HEK293 (cell line): ENCODE data around the gene METRNL.

Source experiments
- CTCF ChIA-PET: fragments of 350-600 bp; formaldehyde crosslinking; extraction: SDS; loops from one replicate; lab custom pipeline; 2021; ENCODE audit warnings: antibody characterized with exemption; lab: Yijun Ruan, JAX
- POLR2A ChIA-PET: fragments of 300-600 bp; formaldehyde crosslinking; extraction: SDS; loops from one replicate; lab custom pipeline; 2020; ENCODE audit warnings: antibody characterized with exemption, inconsistent platforms; lab: Yijun Ruan, JAX
- H3K27ac ChIP-seq: fragments of 200-500 bp; sonication (Bioruptor generic); 2 replicates; pipeline ENCODE4 v1.5.1; 2014; ENCODE audit warnings: low read depth, low read length, control low read depth, inconsistent platforms; ENCODE audit errors: extremely low read depth
- H3K36me3 ChIP-seq, 2 experiments: fragments of 200-500 bp in 1 of 2; sonication (Bioruptor generic) in 1 of 2; 1 replicate in 1 of 2; 2 replicates in 1 of 2; pipeline ENCODE4 v1.5.1; 2014 to 2017; ENCODE audit warnings: inconsistent platforms in 2 of 2, low read length in 2 of 2; ENCODE audit not compliant: control insufficient read depth in 2 of 2, insufficient read depth in 1 of 2
- H3K4me1 ChIP-seq: fragments of 200-500 bp; sonication (Bioruptor generic); 2 replicates; pipeline ENCODE4 v1.5.1; 2014; ENCODE audit warnings: mild to moderate bottlenecking, low read length, inconsistent platforms; ENCODE audit not compliant: control insufficient read depth, insufficient read depth
- H3K4me3 ChIP-seq: 2 replicates; pipeline ENCODE4 v1.5.1; 2011; ENCODE audit warnings: low read depth, mild to moderate bottlenecking, control low read depth, low read length, moderate library complexity
- H3K9me3 ChIP-seq: fragments of 200-500 bp; sonication (Bioruptor generic); 2 replicates; pipeline ENCODE4 v1.5.1; 2014; ENCODE audit warnings: low read depth, low read length, inconsistent platforms; ENCODE audit not compliant: control insufficient read depth, insufficient read depth
- ATF2 ChIP-seq: fragments of 450-650 bp; formaldehyde crosslinking; IDR thresholded peaks from 2 replicates; pipeline ENCODE4 v1.5.1; 2016; ENCODE audit warnings: missing biosample characterization, missing genetic modification characterization, low read depth
- EGR2 ChIP-seq: fragments of 450-650 bp; formaldehyde crosslinking; IDR thresholded peaks from 2 replicates; pipeline ENCODE4 v1.5.1; 2016; ENCODE audit warnings: low read depth, missing biosample characterization, missing genetic modification characterization
- HOXD13 ChIP-seq: sonication (generic); formaldehyde crosslinking; IDR thresholded peaks from 2 replicates; pipeline ENCODE4 v1.8.0; 2022; ENCODE audit warnings: missing genetic modification reagents, borderline replicate concordance
- KLF16 ChIP-seq: fragments of 450-650 bp; formaldehyde crosslinking; IDR thresholded peaks from 2 replicates; pipeline ENCODE4 v1.5.1; 2017; ENCODE audit warnings: missing biosample characterization, missing genetic modification characterization
- KLF17 ChIP-seq: fragments of 450-650 bp; formaldehyde crosslinking; IDR thresholded peaks from 2 replicates; pipeline ENCODE4 v1.5.1; 2016; ENCODE audit warnings: missing biosample characterization, missing genetic modification characterization
- KLF8 ChIP-seq: fragments of 450-650 bp; formaldehyde crosslinking; IDR thresholded peaks from 2 replicates; pipeline ENCODE4 v1.5.1; 2016; ENCODE audit warnings: missing biosample characterization, missing genetic modification characterization
- SCRT2 ChIP-seq: fragments of 450-650 bp; formaldehyde crosslinking; IDR thresholded peaks from 2 replicates; pipeline ENCODE4 v1.5.1; 2016; ENCODE audit warnings: missing biosample characterization, missing genetic modification characterization
- SETDB1 ChIP-seq: IDR thresholded peaks from one replicate; pipeline ENCODE4 v1.6.1; 2017; ENCODE audit warnings: mild to moderate bottlenecking, low read length, moderate library complexity, mixed read lengths; ENCODE audit not compliant: insufficient read length
- SP2 ChIP-seq: fragments of 450-650 bp; formaldehyde crosslinking; IDR thresholded peaks from 2 replicates; pipeline ENCODE4 v1.5.1; 2016; ENCODE audit warnings: missing biosample characterization, missing genetic modification characterization
- ZNF202 ChIP-seq: fragments of 450-650 bp; formaldehyde crosslinking; IDR thresholded peaks from 2 replicates; pipeline ENCODE4 v1.5.1; 2016; ENCODE audit warnings: missing biosample characterization, missing genetic modification characterization, borderline replicate concordance
- ZNF223 ChIP-seq: fragments of 450-650 bp; formaldehyde crosslinking; IDR thresholded peaks from 2 replicates; pipeline ENCODE4 v1.5.1; 2016; ENCODE audit warnings: missing biosample characterization, missing genetic modification characterization
- ZNF24 ChIP-seq: fragments of 450-650 bp; formaldehyde crosslinking; IDR thresholded peaks from 2 replicates; pipeline ENCODE4 v1.5.1; 2016; ENCODE audit warnings: missing biosample characterization, missing genetic modification characterization
- ZNF433 ChIP-seq: fragments of 450-650 bp; formaldehyde crosslinking; IDR thresholded peaks from 2 replicates; pipeline ENCODE4 v1.5.1; 2016; ENCODE audit warnings: missing biosample characterization, missing genetic modification characterization, low read depth
- ZNF654 ChIP-seq: fragments of 450-650 bp; formaldehyde crosslinking; IDR thresholded peaks from 2 replicates; pipeline ENCODE4 v1.5.1; 2016; ENCODE audit warnings: low read depth, missing biosample characterization, missing genetic modification characterization
- TF ChIP-seq, protein P1 (sequence below): fragments of 450-650 bp; formaldehyde crosslinking; IDR thresholded peaks from 2 replicates; pipeline ENCODE4 v1.5.1; 2016; ENCODE audit warnings: missing biosample characterization, missing genetic modification characterization
- TF ChIP-seq, protein P2 (sequence below): fragments of 450-650 bp; formaldehyde crosslinking; IDR thresholded peaks from 2 replicates; pipeline ENCODE4 v1.5.1; 2016; ENCODE audit warnings: missing biosample characterization, missing genetic modification characterization

The METRNL gene

DNA sequence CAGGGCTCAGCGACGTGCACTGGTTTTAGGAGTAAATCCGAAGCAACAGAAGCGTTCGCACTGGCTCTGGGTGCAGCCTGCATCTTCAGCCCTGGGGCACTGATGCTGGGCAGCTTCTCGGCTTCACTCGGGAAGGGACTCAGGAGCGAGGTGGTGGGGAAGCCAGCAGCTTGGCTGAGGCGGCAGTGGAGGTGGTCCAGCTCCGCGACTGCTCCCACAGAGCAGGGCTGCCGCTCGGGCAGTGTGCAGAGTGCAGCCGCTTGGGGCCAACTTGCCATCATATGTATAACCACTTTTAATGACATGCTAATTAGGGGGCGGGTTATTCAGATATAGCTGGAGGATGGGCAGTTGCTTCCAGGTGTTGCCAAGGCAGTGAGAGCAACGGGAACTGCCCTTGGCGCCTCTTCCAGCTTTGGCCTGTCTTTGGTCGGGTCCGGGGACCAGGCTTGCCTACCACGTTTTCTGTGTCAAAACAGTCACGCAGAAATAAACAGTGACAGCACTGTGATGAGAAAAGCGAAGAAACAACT, 26.7 kb downstream of the METRNL start:
- H3K9me3 ChIP-seq: no peaks in the 10 kb centered on the region
- POLR2A ChIA-PET: no interaction called here
- peaks cover 16% of the 10 kb centered on the region for H3K4me1 ChIP-seq
- no peak overlapping the region for H3K27ac ChIP-seq
- H3K36me3 ChIP-seq: no peaks in the 10 kb centered on the region
- CTCF ChIA-PET: interaction anchor here (0.5 to 1.3 kb wide), 2 partner anchors 19 to 63 kb away, joined by 3 read pairs; no protein-coding TSS in a partner anchor
- H3K4me3 ChIP-seq: no peak overlapping the region
- TF ChIP-seq KLF16 (tag by site-specific recombination): no peak
- TF ChIP-seq ZNF654: no peak
- TF ChIP-seq ZNF202 (tag by site-specific recombination): no peak
- TF ChIP-seq ZNF223: no peak
- TF ChIP-seq KLF8: no peak
- TF ChIP-seq KLF17: no peak
- TF ChIP-seq EGR2 (tag by site-specific recombination): no peak

DNA sequence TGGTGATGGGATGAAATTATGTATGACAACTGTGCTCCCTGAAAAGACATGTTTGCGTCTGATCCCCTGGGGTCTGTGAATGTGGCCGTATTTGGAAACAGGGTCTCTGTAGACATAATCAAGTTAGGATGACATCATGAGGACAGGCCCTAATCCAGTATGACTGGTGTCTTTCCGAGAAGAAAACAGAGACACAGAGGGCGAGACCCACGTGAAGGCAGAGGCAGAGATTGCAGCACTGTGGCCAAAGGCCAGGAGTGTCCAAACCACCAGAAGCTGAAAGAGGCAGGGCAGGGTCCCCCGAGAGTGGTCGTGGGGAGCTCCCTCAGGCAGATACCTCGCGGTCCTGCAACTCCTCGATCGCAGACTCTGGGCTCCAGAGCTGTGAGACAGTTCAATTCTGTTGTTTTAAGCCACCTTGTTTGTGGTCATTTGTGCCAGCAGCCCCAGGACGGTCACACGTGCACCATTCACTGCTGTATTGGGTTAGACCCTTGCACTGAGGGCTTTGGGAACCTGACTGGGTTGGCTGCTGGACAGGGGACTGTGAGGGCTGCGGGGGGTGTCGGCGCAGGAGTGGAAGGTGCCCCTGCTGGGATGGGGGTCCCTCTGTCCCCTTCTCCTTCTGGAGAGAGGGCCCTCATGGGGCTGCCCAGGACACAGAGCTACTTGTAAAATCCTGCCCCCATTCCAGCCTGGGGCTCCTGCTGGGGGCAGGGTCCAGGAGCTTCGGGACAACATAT, 27.7 kb downstream of the METRNL start:
- POLR2A ChIA-PET: no interaction called here
- peaks cover 16% of the 10 kb centered on the region for H3K4me1 ChIP-seq
- no peak overlapping the region for H3K4me3 ChIP-seq
- no peaks in the 10 kb centered on the region for H3K36me3 ChIP-seq
- TF ChIP-seq HOXD13: no peak
- TF ChIP-seq SP2 (tag by site-specific recombination): no peak
- TF ChIP-seq, protein P1, sequence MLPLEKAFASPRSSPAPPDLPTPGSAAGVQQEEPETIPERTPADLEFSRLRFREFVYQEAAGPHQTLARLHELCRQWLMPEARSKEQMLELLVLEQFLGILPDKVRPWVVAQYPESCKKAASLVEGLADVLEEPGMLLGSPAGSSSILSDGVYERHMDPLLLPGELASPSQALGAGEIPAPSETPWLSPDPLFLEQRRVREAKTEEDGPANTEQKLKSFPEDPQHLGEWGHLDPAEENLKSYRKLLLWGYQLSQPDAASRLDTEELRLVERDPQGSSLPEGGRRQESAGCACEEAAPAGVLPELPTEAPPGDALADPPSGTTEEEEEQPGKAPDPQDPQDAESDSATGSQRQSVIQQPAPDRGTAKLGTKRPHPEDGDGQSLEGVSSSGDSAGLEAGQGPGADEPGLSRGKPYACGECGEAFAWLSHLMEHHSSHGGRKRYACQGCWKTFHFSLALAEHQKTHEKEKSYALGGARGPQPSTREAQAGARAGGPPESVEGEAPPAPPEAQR: no peak
- TF ChIP-seq, protein P2, sequence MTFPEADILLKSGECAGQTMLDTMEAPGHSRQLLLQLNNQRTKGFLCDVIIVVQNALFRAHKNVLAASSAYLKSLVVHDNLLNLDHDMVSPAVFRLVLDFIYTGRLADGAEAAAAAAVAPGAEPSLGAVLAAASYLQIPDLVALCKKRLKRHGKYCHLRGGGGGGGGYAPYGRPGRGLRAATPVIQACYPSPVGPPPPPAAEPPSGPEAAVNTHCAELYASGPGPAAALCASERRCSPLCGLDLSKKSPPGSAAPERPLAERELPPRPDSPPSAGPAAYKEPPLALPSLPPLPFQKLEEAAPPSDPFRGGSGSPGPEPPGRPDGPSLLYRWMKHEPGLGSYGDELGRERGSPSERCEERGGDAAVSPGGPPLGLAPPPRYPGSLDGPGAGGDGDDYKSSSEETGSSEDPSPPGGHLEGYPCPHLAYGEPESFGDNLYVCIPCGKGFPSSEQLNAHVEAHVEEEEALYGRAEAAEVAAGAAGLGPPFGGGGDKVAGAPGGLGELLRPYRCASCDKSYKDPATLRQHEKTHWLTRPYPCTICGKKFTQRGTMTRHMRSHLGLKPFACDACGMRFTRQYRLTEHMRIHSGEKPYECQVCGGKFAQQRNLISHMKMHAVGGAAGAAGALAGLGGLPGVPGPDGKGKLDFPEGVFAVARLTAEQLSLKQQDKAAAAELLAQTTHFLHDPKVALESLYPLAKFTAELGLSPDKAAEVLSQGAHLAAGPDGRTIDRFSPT: no peak
- TF ChIP-seq ZNF24 (tag by site-specific recombination): no peak
- peak; percentile 47; the same call in 1 of the 2 replicates for TF ChIP-seq ATF2
- TF ChIP-seq, all 188 proteins: peak for 1
- Histone ChIP-seq H3K9me3 (no peaks in the 10 kb centered on the region), H3K27ac (no peak overlapping the region)
- CTCF ChIA-PET: no interaction called here

GRCh38 chr17:83107656-83108048, 28.2 kb downstream of the METRNL start:
- H3K4me1 ChIP-seq: peaks cover 16% of the 10 kb centered on the region
- CTCF ChIA-PET: no interaction called here
- POLR2A ChIA-PET: no interaction called here
- TF ChIP-seq SETDB1 (no peak), SCRT2 (peak; percentile 51), ZNF433 (tag by site-specific recombination) (no peak)
- no peak overlapping the region for H3K27ac ChIP-seq
- no peak overlapping the region for H3K4me3 ChIP-seq
- no peaks in the 10 kb centered on the region for H3K36me3 ChIP-seq
- no peaks in the 10 kb centered on the region for H3K9me3 ChIP-seq
